Measurements from ENCODE around the gene CLC. TPM values are rescaled to one million over a fixed set of nuclear protein-coding genes. Genes with fewer than 3 reads are reported as not detected.

Gene CLC
- not detected for total RNA-seq

GRCh38 chr19:39737891-39738290, at the start of gene CLC:
Gene CLC (minus strand): TSS chr19:39738029. CDS start chr19:39737952, 77 bp downstream.
- intact Hi-C loops (cut with DNase I) = no loop called here
- Histone ChIP-seq H3K4me1 (replicated peaks) (no peaks in the 10 kb centered on the region), H3K27ac (no peak within 1 kb of the TSS), H3K9me3 (no peaks in the 10 kb centered on the region), H3K36me3 (no peaks in the 10 kb centered on the region), H3K27me3 (replicated peaks; ENCODE audit: insufficient read depth) (no peaks in the 10 kb centered on the region), H3K4me3 (no peak within 1 kb of the TSS)
- 49% methylated on average over 3 of the region's 3 CpGs for WGBS
- TF ChIP-seq POLR2AphosphoS5 (IDR thresholded peaks at IDR 0.05) (no peak), POLR2A (IDR thresholded peaks at IDR 0.05) (no peak)
- TF ChIP-seq, protein P1, sequence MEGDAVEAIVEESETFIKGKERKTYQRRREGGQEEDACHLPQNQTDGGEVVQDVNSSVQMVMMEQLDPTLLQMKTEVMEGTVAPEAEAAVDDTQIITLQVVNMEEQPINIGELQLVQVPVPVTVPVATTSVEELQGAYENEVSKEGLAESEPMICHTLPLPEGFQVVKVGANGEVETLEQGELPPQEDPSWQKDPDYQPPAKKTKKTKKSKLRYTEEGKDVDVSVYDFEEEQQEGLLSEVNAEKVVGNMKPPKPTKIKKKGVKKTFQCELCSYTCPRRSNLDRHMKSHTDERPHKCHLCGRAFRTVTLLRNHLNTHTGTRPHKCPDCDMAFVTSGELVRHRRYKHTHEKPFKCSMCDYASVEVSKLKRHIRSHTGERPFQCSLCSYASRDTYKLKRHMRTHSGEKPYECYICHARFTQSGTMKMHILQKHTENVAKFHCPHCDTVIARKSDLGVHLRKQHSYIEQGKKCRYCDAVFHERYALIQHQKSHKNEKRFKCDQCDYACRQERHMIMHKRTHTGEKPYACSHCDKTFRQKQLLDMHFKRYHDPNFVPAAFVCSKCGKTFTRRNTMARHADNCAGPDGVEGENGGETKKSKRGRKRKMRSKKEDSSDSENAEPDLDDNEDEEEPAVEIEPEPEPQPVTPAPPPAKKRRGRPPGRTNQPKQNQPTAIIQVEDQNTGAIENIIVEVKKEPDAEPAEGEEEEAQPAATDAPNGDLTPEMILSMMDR (IDR thresholded peaks at IDR 0.05) = no peak
- no peak for DNase-seq (ENCODE audit: low spot score)

GRCh38 chr19:39780894-39781293, 43.1 kb upstream of the CLC start:
- Histone ChIP-seq H3K27me3 (replicated peaks; ENCODE audit: insufficient read depth) (no peaks in the 10 kb centered on the region), H3K27ac (no peak overlapping the region), H3K4me3 (no peak overlapping the region), H3K4me1 (replicated peaks) (no peaks in the 10 kb centered on the region), H3K9me3 (no peaks in the 10 kb centered on the region), H3K36me3 (no peaks in the 10 kb centered on the region)
- WGBS = 85% methylated on average over 3 of the region's 3 CpGs
- DNase-seq (ENCODE audit: low spot score) = no peak
- TF ChIP-seq POLR2A (IDR thresholded peaks at IDR 0.05) (no peak), POLR2AphosphoS5 (IDR thresholded peaks at IDR 0.05) (no peak)
- TF ChIP-seq, protein P1 (IDR thresholded peaks at IDR 0.05) = no peak
- intact Hi-C loops (cut with DNase I) = no loop called here

GRCh38 chr19:39778763-39779162, 40.9 kb upstream of the CLC start, which contains the start of gene LEUTX:
Gene LEUTX (plus strand): TSS chr19:39778854. CDS start chr19:39778921, 67 bp downstream.
- no peak for DNase-seq (ENCODE audit: low spot score)
- WGBS = 93% methylated on average over 4 of the region's 4 CpGs
- no peaks in the 10 kb centered on the region for H3K36me3 ChIP-seq
- H3K4me1 ChIP-seq (replicated peaks) = no peaks in the 10 kb centered on the region
- no peak within 1 kb of the TSS for H3K27ac ChIP-seq
- no peaks in the 10 kb centered on the region for H3K9me3 ChIP-seq
- TF ChIP-seq POLR2AphosphoS5 (IDR thresholded peaks at IDR 0.05) (no peak), POLR2A (IDR thresholded peaks at IDR 0.05) (no peak)
- TF ChIP-seq, protein P1 (IDR thresholded peaks at IDR 0.05) = no peak
- no peak within 1 kb of the TSS for H3K4me3 ChIP-seq
- H3K27me3 ChIP-seq (replicated peaks; ENCODE audit: insufficient read depth) = no peaks in the 10 kb centered on the region
- intact Hi-C loops (cut with DNase I) = no loop called here

- no peaks in the 10 kb centered on the region for H3K27me3 ChIP-seq (replicated peaks; ENCODE audit: insufficient read depth)
- H3K4me3 ChIP-seq = no peak overlapping the region
- intact Hi-C loops (cut with DNase I) = no loop called here
- no peak overlapping the region for H3K27ac ChIP-seq
- 43% methylated on average over 4 of the region's 4 CpGs for WGBS
- no peak for DNase-seq (ENCODE audit: low spot score)
- TF ChIP-seq POLR2A (IDR thresholded peaks at IDR 0.05) (no peak), POLR2AphosphoS5 (IDR thresholded peaks at IDR 0.05) (no peak)
- TF ChIP-seq, protein P1 (IDR thresholded peaks at IDR 0.05) = no peak
- no peaks in the 10 kb centered on the region for H3K4me1 ChIP-seq (replicated peaks)
- no peaks in the 10 kb centered on the region for H3K9me3 ChIP-seq
- no peaks in the 10 kb centered on the region for H3K36me3 ChIP-seq
Observed at GRCh38 chr19:39768786-39769185, 31.0 kb upstream of the CLC start.

DNA sequence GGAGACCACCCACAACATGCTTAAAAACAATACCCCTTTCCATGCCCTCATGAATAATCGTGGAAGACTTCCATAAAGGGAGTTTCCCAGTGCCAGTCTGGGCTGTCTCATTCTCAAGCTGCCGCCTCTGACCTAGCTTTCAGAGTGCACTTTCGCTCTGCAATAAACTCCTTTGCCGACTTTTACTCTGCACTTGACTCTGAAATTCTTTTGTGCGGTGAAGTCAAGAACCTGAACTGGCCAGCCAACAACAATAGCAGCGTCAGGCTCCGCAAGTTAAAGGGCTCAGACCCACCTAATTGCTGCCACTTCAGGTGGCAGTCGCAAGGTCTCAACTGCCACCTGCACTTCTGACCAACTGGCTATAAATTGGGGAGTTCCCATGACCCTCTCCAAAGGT, 30.5 kb upstream of the CLC start:
- intact Hi-C loops (cut with DNase I) = no loop called here
- H3K4me1 ChIP-seq (replicated peaks) = no peaks in the 10 kb centered on the region
- no peak overlapping the region for H3K27ac ChIP-seq
- 45% methylated on average over 8 of the region's 8 CpGs for WGBS
- no peak overlapping the region for H3K4me3 ChIP-seq
- no peak for DNase-seq (ENCODE audit: low spot score)
- no peaks in the 10 kb centered on the region for H3K36me3 ChIP-seq
- TF ChIP-seq POLR2AphosphoS5 (IDR thresholded peaks at IDR 0.05) (no peak), POLR2A (IDR thresholded peaks at IDR 0.05) (no peak)
- TF ChIP-seq, protein P1 (IDR thresholded peaks at IDR 0.05) = no peak
- H3K9me3 ChIP-seq = no peaks in the 10 kb centered on the region
- no peaks in the 10 kb centered on the region for H3K27me3 ChIP-seq (replicated peaks; ENCODE audit: insufficient read depth)

Measured in prostate gland (tissue), 2 donors.